HepG2 (cell line): Measurements from ENCODE around the gene EMID1. TPM values are rescaled to one million over a fixed set of nuclear protein-coding genes. Genes with fewer than 3 reads are reported as not detected.

Experiments
- ATAC-seq: fragments of 200-7000 bp; cut with Tn5 transposase; 3 replicates; pipeline ENCODE4 v1.9.1; 2020; ENCODE audit warnings: mild to moderate bottlenecking, moderate library complexity
- BruUV-seq: library from RNA; stranded (reverse); fragments of 400-500 nt; replicated peaks from 2 replicates; lab custom pipeline; 2021; lab: Mats Ljungman, UMichigan
- CTCF ChIA-PET: fragments of 300-600 bp; formaldehyde crosslinking; extraction: SDS; loops from one replicate; lab custom pipeline; 2021; ENCODE audit warnings: low total read pairs, inconsistent platforms, low intra/inter-chr PET ratio; lab: Yijun Ruan, JAX
- POLR2A ChIA-PET: fragments of 350-600 bp; sonication (Branson Sonifier 250); formaldehyde crosslinking; loops from one replicate; lab custom pipeline; 2020; ENCODE audit warnings: antibody characterized with exemption, inconsistent platforms; lab: Yijun Ruan, JAX
- DNase-seq: peaks from one replicate; pipeline ENCODE4 v3.0.0-alpha.2; 2015; ENCODE audit warnings: low spot score
- FAIRE-seq: peaks from 3 replicates; lab custom pipeline; 2011; peaks lifted over from hg19 to GRCh38; lab: Jason Lieb, UNC
- H2AFZ ChIP-seq: one replicate; pipeline ENCODE4 v1.6.1; 2011; ENCODE audit warnings: low read length, inconsistent platforms
- H3K27ac ChIP-seq: fragments of 300-600 bp; 3 replicates; pipeline ENCODE4 v1.8.0; 2011; ENCODE audit warnings: mixed run types, mild to moderate bottlenecking, mixed read lengths, low read length, inconsistent platforms; ENCODE audit not compliant: insufficient read depth; ENCODE audit errors: extremely low read length
- H3K27me3 ChIP-seq, 2 experiments: fragments of 200-600 bp in 1 of 2; 2 replicates in 1 of 2; 3 replicates in 1 of 2; pipeline versions ENCODE4 v1.6.0 to v1.8.0; 2011; ENCODE audit warnings: low read length in 2 of 2, mild to moderate bottlenecking in 2 of 2, moderate library complexity in 2 of 2, inconsistent platforms in 1 of 2; ENCODE audit not compliant: insufficient read depth in 2 of 2, control insufficient read depth in 1 of 2
- H3K36me3 ChIP-seq, 2 experiments: fragments of 200-600 bp in 1 of 2; replicated peaks in 1 of 2; 2 replicates in 1 of 2; 3 replicates in 1 of 2; pipeline versions ENCODE4 v1.5.1 to v1.8.0; 2011; ENCODE audit warnings: low read length in 2 of 2, inconsistent platforms in 1 of 2; ENCODE audit not compliant: insufficient read depth in 2 of 2, control insufficient read depth in 1 of 2
- H3K4me1 ChIP-seq: 2 replicates; pipeline ENCODE4 v1.5.1; 2012; ENCODE audit warnings: low read length, inconsistent platforms; ENCODE audit not compliant: insufficient read depth
- H3K4me2 ChIP-seq: 2 replicates; pipeline ENCODE4 v1.6.0; 2011; ENCODE audit warnings: low read depth, low read length, inconsistent platforms
- H3K4me3 ChIP-seq, 3 experiments: fragments of 200-600 bp in 1 of 3; sonication (generic), shearing (Covaris generic) in 1 of 3; replicated peaks in 1 of 3; 2 replicates each; pipeline ENCODE4 v1.5.1; 2011 to 2016; ENCODE audit warnings: low read length in 3 of 3, inconsistent platforms in 2 of 3, low read depth in 2 of 3, mild to moderate bottlenecking in 2 of 3, control low read depth in 1 of 3, mixed read lengths in 1 of 3; ENCODE audit not compliant: insufficient read depth in 1 of 3
- H3K79me2 ChIP-seq: one replicate; pipeline ENCODE4 v1.6.1; 2011; ENCODE audit warnings: low read length, inconsistent platforms; ENCODE audit not compliant: insufficient read depth
- H3K9ac ChIP-seq: 2 replicates; pipeline ENCODE4 v1.6.0; 2011; ENCODE audit warnings: mild to moderate bottlenecking, low read depth, low read length, inconsistent platforms; ENCODE audit not compliant: insufficient read depth
- H3K9me3 ChIP-seq: 2 replicates; pipeline ENCODE4 v1.5.1; 2012; ENCODE audit warnings: mild to moderate bottlenecking, low read length
- H4K20me1 ChIP-seq: 2 replicates; pipeline ENCODE4 v1.6.0; 2011; ENCODE audit warnings: inconsistent platforms, mild to moderate bottlenecking, low read length, moderate library complexity; ENCODE audit not compliant: insufficient read depth
- ERF ChIP-seq: IDR thresholded peaks from 2 replicates; pipeline ENCODE4 v1.6.1; 2018; ENCODE audit warnings: missing biosample characterization, missing genetic modification reagents
- ETS1 ChIP-seq: sonication (generic); formaldehyde crosslinking; IDR thresholded peaks from 2 replicates; pipeline ENCODE4 v1.4.0; 2020; ENCODE audit warnings: missing genetic modification reagents
- IKZF4 ChIP-seq: sonication (generic); formaldehyde crosslinking; IDR thresholded peaks from 2 replicates; pipeline ENCODE4 v1.5.1; 2020; ENCODE audit warnings: borderline replicate concordance, mild to moderate bottlenecking, low read depth, missing genetic modification reagents; ENCODE audit errors: not compliant biosample characterization
- KDM1A ChIP-seq: IDR thresholded peaks from 2 replicates; pipeline ENCODE4 v1.6.1; 2016; ENCODE audit warnings: missing compliant biosample characterization
- NCOR1 ChIP-seq: fragments of 200-600 bp; sonication (generic); IDR thresholded peaks from 2 replicates; pipeline ENCODE4 v1.7.0; 2017; ENCODE audit warnings: antibody characterized with exemption, low read length, borderline replicate concordance
- RAD21 ChIP-seq: fragments of 450-650 bp; formaldehyde crosslinking; IDR thresholded peaks from 2 replicates; pipeline ENCODE4 v1.5.0; 2020; ENCODE audit warnings: mild to moderate bottlenecking
- SMAD1 ChIP-seq: sonication (generic); formaldehyde crosslinking; IDR thresholded peaks from 2 replicates; pipeline ENCODE4 v1.4.0; 2020; ENCODE audit warnings: missing genetic modification reagents, low read depth, mild to moderate bottlenecking, borderline replicate concordance
- SNAI1 ChIP-seq: sonication (generic); formaldehyde crosslinking; IDR thresholded peaks from 2 replicates; pipeline ENCODE4 v1.5.0; 2020; ENCODE audit warnings: mild to moderate bottlenecking, missing genetic modification reagents, borderline replicate concordance
- SRSF4 ChIP-seq: fragments of 200-400 bp; formaldehyde crosslinking; IDR thresholded peaks from one replicate; pipeline ENCODE4 v1.6.1; 2018; ENCODE audit warnings: mild to moderate bottlenecking, low read depth, low read length, moderate library complexity; ENCODE audit not compliant: poor library complexity, severe bottlenecking
- TRAFD1 ChIP-seq: sonication (generic); formaldehyde crosslinking; IDR thresholded peaks from 2 replicates; pipeline ENCODE4 v1.5.1; 2020; ENCODE audit warnings: missing genetic modification reagents, mild to moderate bottlenecking, borderline replicate concordance
- ZNF180 ChIP-seq: sonication (generic); formaldehyde crosslinking; IDR thresholded peaks from 2 replicates; pipeline ENCODE4 v1.4.0; 2020; ENCODE audit warnings: low read depth, missing genetic modification reagents, borderline replicate concordance
- ZNF274 ChIP-seq: sonication (generic); formaldehyde crosslinking; IDR thresholded peaks from 2 replicates; pipeline ENCODE4 v1.5.1; 2020; ENCODE audit warnings: mild to moderate bottlenecking, missing genetic modification reagents
- ZNF589 ChIP-seq: sonication (generic); formaldehyde crosslinking; conservative IDR thresholded peaks from 2 replicates; pipeline ENCODE4 v1.8.0; 2022; ENCODE audit warnings: mild to moderate bottlenecking, moderate library complexity, missing genetic modification reagents
- ZNF639 ChIP-seq: conservative IDR thresholded peaks from 2 replicates; pipeline ENCODE4 v1.6.1; 2018; ENCODE audit warnings: missing genetic modification reagents
- ZXDC ChIP-seq: sonication (generic); formaldehyde crosslinking; IDR thresholded peaks from 2 replicates; pipeline ENCODE4 v1.5.0; 2020; ENCODE audit warnings: mild to moderate bottlenecking, missing genetic modification reagents
- WGBS: methylation state at CpG from one replicate; pipeline ENCODE4 v1.1.6; 2017; ENCODE audit warnings: low lambda C conversion rate; 5-methylcytosine and 5-hydroxymethylcytosine counted together
- in situ Hi-C: cut with HindIII; loops from 2 replicates; pipeline ENCODE4 v1.10.0; 2017; ENCODE audit warnings: low pct_unique_long_range_greater_than_20kb; ENCODE audit not compliant: extremely low pct_ligation_motif_present
- intact Hi-C: fragments of 100-400 bp; cut with micrococcal nuclease; formaldehyde crosslinking; loops from one replicate; pipeline ENCODE4 v1.10.0; 2022; ENCODE audit not compliant: unreplicated experiment
- polyA plus RNA-seq, 8 experiments: library from polyadenylated mRNA; depleted of rRNA in 3 of 8; stranded (reverse) in 7 of 8; unstranded in 1 of 8; fragments of >200 nt; fragmentation: Illumina TruSeq in 4 of 8; extraction: Trizol in 4 of 8; gene quantifications; 2 replicates each; pipeline versions ENCODE4 v1.2.1 to v1.2.3, GENCODE V29; 2011 to 2016; ENCODE audit warnings: low read depth in 4 of 8, missing spikeins in 1 of 8, mixed read lengths in 1 of 8; ENCODE audit not compliant: insufficient read depth in 1 of 8
- total RNA-seq, 5 experiments: library from RNA; depleted of rRNA; stranded (reverse); fragments of >200 nt; fragmentation: Illumina TruSeq; extraction: Trizol; gene quantifications; 2 replicates each; pipeline ENCODE4 v1.2.3, GENCODE V29; 2016; ENCODE audit warnings: low read depth in 1 of 5

The EMID1 gene
- total and polyA plus RNA-seq, 2 of the 13 experiments (the other 11 are each of a cell fraction or from before 2014, with no cell fraction given): 0.45 to 0.82 TPM

- TF ChIP-seq ZNF639 (CRISPR knock-in tag) (no peak), SRSF4 (no peak), RAD21 (CRISPR knock-in tag) (no peak), ZNF274 (CRISPR knock-in tag) (no peak), IKZF4 (no peak), KDM1A (no peak)
Observed at GRCh38 chr22:29251265-29251664, 45.6 kb downstream of the EMID1 start (continued).

- 53% methylated on average over 9 of the region's 10 CpGs for WGBS
- Histone ChIP-seq H2AFZ (no peak overlapping the region), H3K27me3 (no peaks in the 10 kb centered on the region), H3K4me1 (peaks cover 11% of the 10 kb centered on the region), H3K4me2 (no peak overlapping the region), H3K9me3 (no peaks in the 10 kb centered on the region), H3K79me2 (no peaks in the 10 kb centered on the region), H3K36me3 (no peaks in the 10 kb centered on the region), H3K4me3 (no peak overlapping the region), H3K9ac (no peak overlapping the region), H4K20me1 (no peaks in the 10 kb centered on the region), H3K27ac (no peak overlapping the region)
- in situ Hi-C loops: loop anchor here (10.0 kb wide), 1 partner anchor 387 kb away; no protein-coding TSS in a partner anchor
- DNase-seq (no peak), ATAC-seq (no peak), FAIRE-seq (no peak)
- ChIA-PET CTCF (no interaction called here), POLR2A (no interaction called here)
- BruUV-seq: no TSS peak
- intact Hi-C loops: no loop called here
- no peak for TF ChIP-seq SMAD1 (CRISPR knock-in tag)
- no peak for TF ChIP-seq ZNF589 (CRISPR knock-in tag)
- TF ChIP-seq ZXDC (CRISPR knock-in tag): no peak
- no peak for TF ChIP-seq NCOR1
- no peak for TF ChIP-seq ZNF180 (CRISPR knock-in tag)
- TF ChIP-seq ETS1 (CRISPR knock-in tag): no peak
- TF ChIP-seq ERF (CRISPR knock-in tag): no peak
- TF ChIP-seq SNAI1: no peak
- no peak for TF ChIP-seq TRAFD1 (CRISPR knock-in tag)
Observed at GRCh38 chr22:29251981-29252911, 46.5 kb downstream of the EMID1 start.
